OCI-LY7 (cell line): ENCODE results near the gene ZNF516. TPM values are rescaled to one million over a fixed set of nuclear protein-coding genes. Genes with fewer than 3 reads are reported as not detected.

Source experiments
- BruUV-seq: library from RNA; stranded (reverse); fragments of 400-500 nt; replicated peaks from 2 replicates; lab custom pipeline; 2021; lab: Mats Ljungman, UMichigan
- CTCF ChIA-PET: fragments of 300-600 bp; sonication (Branson Sonifier 250); formaldehyde crosslinking; loops from one replicate; lab custom pipeline; 2022; ENCODE audit warnings: antibody characterized with exemption; ENCODE audit not compliant: unreplicated experiment; lab: Charles Lee
- POLR2A ChIA-PET: fragments of 300-600 bp; sonication (Branson Sonifier 250); formaldehyde crosslinking; loops from one replicate; lab custom pipeline; 2022; ENCODE audit warnings: antibody characterized with exemption; lab: Charles Lee
- DNase-seq: peaks from one replicate; pipeline ENCODE4 v3.0.0-alpha.2; 2015; ENCODE audit warnings: low spot score
- H2AFZ ChIP-seq: fragments of 200-600 bp; sonication (generic), shearing (Covaris generic); 2 replicates; pipeline ENCODE4 v1.6.1; 2014; ENCODE audit warnings: mild to moderate bottlenecking, antibody characterized with exemption, low read length, moderate library complexity
- H3K27ac ChIP-seq: fragments of 200-600 bp; sonication (generic); 2 replicates; pipeline ENCODE4 v1.5.1; 2014; ENCODE audit warnings: mixed run types, low read depth, mild to moderate bottlenecking, moderate library complexity, low read length, inconsistent platforms; ENCODE audit not compliant: poor library complexity, severe bottlenecking
- H3K36me3 ChIP-seq: fragments of 200-600 bp; sonication (generic); 2 replicates; pipeline ENCODE4 v1.6.1; 2014; ENCODE audit warnings: mild to moderate bottlenecking, antibody characterized with exemption, low read length, moderate library complexity, mixed read lengths; ENCODE audit not compliant: insufficient read depth
- H3K4me1 ChIP-seq: fragments of 200-600 bp; sonication (generic); 2 replicates; pipeline ENCODE4 v1.5.1; 2014; ENCODE audit warnings: mild to moderate bottlenecking, low read length; ENCODE audit not compliant: insufficient read depth, poor library complexity, severe bottlenecking
- H3K4me2 ChIP-seq: fragments of 200-600 bp; sonication (generic); 2 replicates; pipeline ENCODE4 v1.6.1; 2014; ENCODE audit warnings: mild to moderate bottlenecking, low read length
- H3K4me3 ChIP-seq: fragments of 200-600 bp; sonication (generic); 2 replicates; pipeline ENCODE4 v1.5.1; 2014; ENCODE audit warnings: mild to moderate bottlenecking, low read depth, low read length; ENCODE audit not compliant: poor library complexity, severe bottlenecking
- H3K79me2 ChIP-seq: fragments of 200-600 bp; sonication (generic); 2 replicates; pipeline ENCODE4 v1.6.1; 2016; ENCODE audit warnings: low read depth, mild to moderate bottlenecking, low read length, moderate library complexity, mixed read lengths; ENCODE audit not compliant: insufficient read depth
- H3K9me2 ChIP-seq: fragments of 200-600 bp; sonication (generic); 2 replicates; pipeline ENCODE4 v1.6.1; 2016; ENCODE audit warnings: mild to moderate bottlenecking, low read length, mixed read lengths; ENCODE audit not compliant: insufficient read depth
- H3K9me3 ChIP-seq: fragments of 200-600 bp; sonication (generic); 2 replicates; pipeline ENCODE4 v1.6.1; 2014; ENCODE audit warnings: mild to moderate bottlenecking, mixed run types, low read length, mixed read lengths
- H4K20me1 ChIP-seq: fragments of 200-600 bp; sonication (generic); 2 replicates; pipeline ENCODE4 v1.6.1; 2014; ENCODE audit warnings: mild to moderate bottlenecking, antibody characterized with exemption, low read length, moderate library complexity, mixed read lengths; ENCODE audit not compliant: insufficient read depth
- EZH2phosphoT487 ChIP-seq: fragments of 200-600 bp; sonication (generic); IDR thresholded peaks from 2 replicates; pipeline ENCODE4 v1.6.1; 2018; ENCODE audit warnings: low read depth, borderline replicate concordance, mild to moderate bottlenecking, mixed run types, antibody characterized with exemption, low read length, moderate library complexity, mixed read lengths
- intact Hi-C: fragments of 100-400 bp; cut with micrococcal nuclease; formaldehyde crosslinking; loops from one replicate; pipeline ENCODE4 v1.10.0; 2022; ENCODE audit not compliant: unreplicated experiment
- total RNA-seq, 2 experiments: library from RNA; depleted of rRNA in 1 of 2; stranded (reverse); fragments of >200 nt in 1 of 2; shearing (Covaris generic) in 1 of 2; gene quantifications; 2 replicates each; pipeline ENCODE4 v1.2.3, GENCODE V29; 2014 to 2022
- TF ChIP-seq, protein P1 (sequence below): fragments of 200-600 bp; sonication (generic); conservative IDR thresholded peaks from 2 replicates; pipeline ENCODE4 v1.5.1; 2014; ENCODE audit warnings: mild to moderate bottlenecking, antibody characterized with exemption, low read length, moderate library complexity, mixed read lengths

ZNF516 gene
- total RNA-seq, 2 experiments from 2014 or later, result 16.2 to 32.3 TPM

DNA sequence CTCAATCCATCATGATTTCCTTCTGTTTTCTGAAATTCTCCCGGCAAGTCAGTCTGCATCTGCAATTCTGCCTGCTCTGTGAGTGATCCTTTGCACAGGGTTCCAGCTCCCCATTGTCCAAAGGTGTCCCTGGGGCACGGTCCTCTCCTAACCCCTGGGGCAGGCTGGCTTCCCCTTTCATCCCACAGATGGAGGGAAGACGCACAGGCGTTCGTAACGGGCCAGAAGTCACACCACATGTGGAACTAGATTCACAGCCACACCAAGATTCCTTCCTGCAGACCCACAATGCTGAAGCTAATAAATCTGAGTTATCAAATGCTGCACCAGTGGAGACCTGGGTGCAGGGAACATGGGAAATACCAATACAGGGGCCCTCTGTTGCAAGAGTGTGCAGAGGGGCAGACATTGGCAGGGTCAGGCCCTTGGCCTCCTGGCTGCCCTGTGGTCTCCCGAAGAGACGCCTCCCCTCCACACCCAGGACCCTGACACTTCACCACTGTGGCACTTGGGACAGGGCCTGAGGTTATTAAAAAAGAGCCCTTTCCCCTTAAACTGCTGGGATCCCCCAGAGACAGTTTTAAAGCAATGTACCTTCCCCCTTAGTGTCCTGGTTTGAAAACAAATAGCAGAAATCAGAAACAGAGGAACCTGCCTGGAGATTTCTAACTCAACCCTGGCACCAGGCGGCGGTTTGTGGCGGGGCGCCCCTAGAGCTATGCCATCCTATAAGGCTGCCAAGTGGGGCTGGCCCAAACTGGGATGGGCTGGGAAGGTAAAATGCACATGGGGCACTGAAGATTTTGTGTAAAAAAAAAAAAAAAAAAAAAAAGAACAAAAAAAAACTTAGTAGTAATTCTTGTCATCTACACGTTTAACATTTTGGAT lies 15.4 kb downstream of the ZNF516 start:
- CTCF ChIA-PET, result no interaction called here
- no peaks in the 10 kb centered on the region; the same call in 1 of the 2 replicates for H4K20me1 ChIP-seq
- POLR2A ChIA-PET, result no interaction called here

DNA sequence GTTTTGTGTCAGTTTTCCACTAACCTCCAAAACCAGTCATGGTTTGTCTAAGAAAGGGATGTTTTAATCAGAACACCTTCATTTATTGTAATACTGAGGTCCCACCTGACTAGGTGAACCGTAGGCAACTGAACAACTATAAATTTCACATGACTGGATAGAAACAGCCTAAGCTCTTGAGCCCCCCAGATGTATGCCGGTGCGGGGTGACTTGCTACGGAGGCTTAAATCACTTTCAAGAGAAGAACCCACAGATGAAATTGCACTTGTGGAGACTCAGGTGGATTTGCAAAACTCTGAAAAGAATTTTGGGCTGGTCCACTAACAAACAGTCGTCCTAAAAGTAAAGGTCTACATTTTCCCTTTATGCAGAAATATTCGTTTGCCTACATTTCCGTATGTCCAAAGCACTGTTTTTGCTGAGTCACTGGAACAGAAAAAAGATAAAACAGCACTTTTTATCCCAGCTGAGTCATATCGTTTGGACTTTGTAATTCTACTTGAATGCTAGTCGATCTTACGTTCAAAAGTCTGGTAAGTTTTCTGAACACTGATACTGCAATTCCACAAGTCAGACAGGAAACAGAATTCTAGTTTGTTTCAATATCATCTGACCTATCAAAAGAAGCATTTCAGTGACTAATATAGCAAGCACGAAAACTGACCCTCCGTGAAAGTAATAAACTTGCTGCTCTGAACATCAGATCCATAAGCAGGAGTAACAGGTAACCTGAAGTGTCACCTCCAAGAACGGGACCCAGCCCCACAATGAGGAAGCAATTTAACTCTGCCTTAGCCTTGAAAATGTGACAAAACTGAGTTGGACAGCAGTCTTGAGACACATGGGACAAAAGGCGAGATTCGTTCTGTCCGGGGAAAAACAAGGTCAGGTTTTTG lies 18.1 kb downstream of the ZNF516 start:
- no peaks in the 10 kb centered on the region for H3K9me3 ChIP-seq
- peaks cover 82% of the 10 kb centered on the region for H3K79me2 ChIP-seq
- H3K36me3 ChIP-seq, result peaks cover 7% of the 10 kb centered on the region
- no peak overlapping the region for H3K4me2 ChIP-seq
- no peaks in the 10 kb centered on the region for H3K9me2 ChIP-seq
- H2AFZ ChIP-seq, result no peak overlapping the region
- no peak for DNase-seq
- intact Hi-C loops, result no loop called here
- no peaks in the 10 kb centered on the region; the same call in 1 of the 2 replicates for H4K20me1 ChIP-seq
- H3K4me1 ChIP-seq, result no peaks in the 10 kb centered on the region
- TF ChIP-seq EZH2phosphoT487, result no peak
- TF ChIP-seq, protein P1, sequence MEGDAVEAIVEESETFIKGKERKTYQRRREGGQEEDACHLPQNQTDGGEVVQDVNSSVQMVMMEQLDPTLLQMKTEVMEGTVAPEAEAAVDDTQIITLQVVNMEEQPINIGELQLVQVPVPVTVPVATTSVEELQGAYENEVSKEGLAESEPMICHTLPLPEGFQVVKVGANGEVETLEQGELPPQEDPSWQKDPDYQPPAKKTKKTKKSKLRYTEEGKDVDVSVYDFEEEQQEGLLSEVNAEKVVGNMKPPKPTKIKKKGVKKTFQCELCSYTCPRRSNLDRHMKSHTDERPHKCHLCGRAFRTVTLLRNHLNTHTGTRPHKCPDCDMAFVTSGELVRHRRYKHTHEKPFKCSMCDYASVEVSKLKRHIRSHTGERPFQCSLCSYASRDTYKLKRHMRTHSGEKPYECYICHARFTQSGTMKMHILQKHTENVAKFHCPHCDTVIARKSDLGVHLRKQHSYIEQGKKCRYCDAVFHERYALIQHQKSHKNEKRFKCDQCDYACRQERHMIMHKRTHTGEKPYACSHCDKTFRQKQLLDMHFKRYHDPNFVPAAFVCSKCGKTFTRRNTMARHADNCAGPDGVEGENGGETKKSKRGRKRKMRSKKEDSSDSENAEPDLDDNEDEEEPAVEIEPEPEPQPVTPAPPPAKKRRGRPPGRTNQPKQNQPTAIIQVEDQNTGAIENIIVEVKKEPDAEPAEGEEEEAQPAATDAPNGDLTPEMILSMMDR, result no peak
- ChIA-PET POLR2A (interaction anchor here (0.5 kb wide), 1 partner anchor 223 kb away, joined by 3 read pairs; no protein-coding TSS in a partner anchor), CTCF (no interaction called here)
- H3K27ac ChIP-seq, result no peak overlapping the region
- no peak overlapping the region for H3K4me3 ChIP-seq
- BruUV-seq, result TSS peak; percentile 20

More for the DNA sequence above, 15.4 kb downstream of the ZNF516 start:
- TF ChIP-seq, protein P1, result no peak
- TF ChIP-seq EZH2phosphoT487, result no peak
- Histone ChIP-seq H3K9me2 (no peaks in the 10 kb centered on the region), H3K4me3 (no peak overlapping the region), H3K4me1 (no peaks in the 10 kb centered on the region), H3K27ac (no peak overlapping the region), H2AFZ (no peak overlapping the region), H3K36me3 (peaks cover 17% of the 10 kb centered on the region; the same call in 1 of the 2 replicates), H3K9me3 (no peaks in the 10 kb centered on the region), H3K4me2 (no peak overlapping the region), H3K79me2 (peaks cover 84% of the 10 kb centered on the region)
- DNase-seq, result no peak
- BruUV-seq, result no TSS peak
- intact Hi-C loops, result no loop called here
